HCEC 1CT (cell line): ENCODE data around the gene BIRC2.

Experiments used
- DNase-seq: peaks from one replicate; pipeline ENCODE4 v3.0.0-alpha.2; 2017

The BIRC2 gene

GRCh38 chr11:102375720-102376399 lies 28.8 kb downstream of the BIRC2 start:
- DNase-seq = no peak

GRCh38 chr11:102377891-102378290 lies 30.9 kb downstream of the BIRC2 start:
- no peak for DNase-seq

GRCh38 chr11:102378818-102379217 lies 31.8 kb downstream of the BIRC2 start:
- no peak for DNase-seq

DNA sequence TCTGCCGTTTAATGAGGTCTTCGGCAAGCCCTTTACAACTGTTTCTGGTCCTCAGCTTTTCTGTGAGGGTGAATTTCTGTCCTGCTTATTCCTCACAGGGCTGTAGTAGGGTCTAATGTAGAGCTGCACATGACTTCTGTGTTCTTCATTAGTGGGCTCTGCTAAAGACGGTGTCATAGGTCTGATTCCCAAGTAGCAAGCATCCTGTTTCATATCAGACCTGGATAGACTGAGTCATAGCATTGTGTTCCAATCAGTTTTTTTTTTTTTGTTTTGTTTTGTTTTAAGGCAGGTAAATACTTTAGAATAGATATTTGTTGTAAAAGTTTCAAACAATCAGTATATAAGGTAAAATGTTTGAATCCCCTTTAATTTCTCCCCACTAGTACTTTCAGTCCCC lies 35.4 kb downstream of the BIRC2 start:
- no peak for DNase-seq

- no peak for DNase-seq
These were observed 36.8 kb downstream of the BIRC2 start for GRCh38 chr11:102383839-102384238.

DNA sequence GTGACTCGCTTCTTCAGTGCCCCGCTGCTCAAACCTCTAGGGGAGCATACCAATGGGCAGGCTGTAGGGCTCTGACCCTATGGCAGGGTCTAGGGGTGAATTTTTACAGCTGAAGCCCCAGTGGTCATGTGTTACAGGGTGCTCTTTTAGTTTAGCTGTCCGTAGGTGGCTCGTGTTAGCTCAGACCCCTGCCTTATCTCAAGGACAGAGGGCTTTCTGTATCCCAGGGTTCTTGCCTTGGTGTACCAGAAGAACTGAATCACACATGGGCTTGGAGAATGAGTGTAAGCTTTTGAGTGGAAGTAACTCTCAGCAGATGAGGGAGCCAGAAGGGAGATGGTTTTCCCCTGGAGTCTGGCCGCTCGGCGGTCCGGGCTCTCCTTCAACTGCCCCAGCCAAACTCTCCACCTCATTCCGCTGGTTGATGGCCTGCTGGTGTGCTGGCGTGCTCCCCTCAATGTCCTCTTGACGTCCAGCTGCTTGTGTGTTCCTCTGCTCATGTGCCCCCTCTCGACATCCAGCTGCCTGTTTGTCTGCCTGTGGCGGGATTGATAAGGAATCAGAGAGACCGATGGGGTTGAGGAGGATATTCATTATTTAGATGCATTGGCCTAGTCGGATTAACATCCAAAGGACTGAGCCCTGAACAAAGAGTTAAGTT lies 37.5 kb downstream of the BIRC2 start:
- no peak for DNase-seq

DNA sequence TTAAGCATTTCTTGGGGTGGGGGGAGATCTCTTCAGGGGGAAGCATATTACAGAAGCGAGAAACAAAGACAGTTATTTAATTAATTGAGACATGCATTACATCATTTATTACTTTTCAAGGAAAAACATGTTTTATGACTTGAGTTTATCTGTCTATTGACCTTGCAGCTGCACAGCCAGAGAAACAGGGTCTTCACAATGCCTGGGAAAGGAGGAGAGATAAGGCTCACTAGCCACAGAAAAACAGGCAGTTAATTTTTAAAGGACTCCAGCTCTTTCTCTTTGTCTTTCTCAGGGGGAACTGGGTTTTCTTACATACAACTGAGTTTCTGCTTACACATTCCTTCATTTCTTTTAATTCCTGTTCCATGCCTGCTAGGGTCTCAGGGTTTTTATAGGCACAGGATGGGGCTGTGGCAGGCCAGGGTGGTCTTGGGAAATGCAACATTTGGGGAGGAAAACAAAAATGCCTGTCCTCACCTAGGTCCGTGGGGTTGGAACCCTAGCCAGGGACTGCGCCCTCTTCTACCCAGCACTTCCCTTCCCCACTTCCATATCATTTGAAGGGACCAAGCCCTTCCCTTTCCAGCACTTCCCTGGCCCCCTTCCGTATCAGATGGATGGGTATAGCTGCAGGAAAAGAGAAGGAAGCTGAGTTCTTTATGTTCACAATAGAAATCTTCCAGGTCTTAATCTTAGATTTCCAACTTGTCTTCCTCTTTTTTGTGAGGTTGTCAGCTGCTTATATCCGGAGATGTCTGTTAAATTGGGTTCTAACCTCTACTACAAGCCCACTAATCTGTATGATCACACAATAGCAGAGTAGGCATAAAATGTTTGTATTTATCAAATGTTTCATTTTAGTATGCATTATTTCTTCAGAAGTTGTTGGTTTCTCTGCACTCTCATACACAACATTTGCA lies 38.3 kb downstream of the BIRC2 start:
- DNase-seq = no peak

GRCh38 chr11:102386136-102386734 lies 39.2 kb downstream of the BIRC2 start:
- no peak for DNase-seq

DNA sequence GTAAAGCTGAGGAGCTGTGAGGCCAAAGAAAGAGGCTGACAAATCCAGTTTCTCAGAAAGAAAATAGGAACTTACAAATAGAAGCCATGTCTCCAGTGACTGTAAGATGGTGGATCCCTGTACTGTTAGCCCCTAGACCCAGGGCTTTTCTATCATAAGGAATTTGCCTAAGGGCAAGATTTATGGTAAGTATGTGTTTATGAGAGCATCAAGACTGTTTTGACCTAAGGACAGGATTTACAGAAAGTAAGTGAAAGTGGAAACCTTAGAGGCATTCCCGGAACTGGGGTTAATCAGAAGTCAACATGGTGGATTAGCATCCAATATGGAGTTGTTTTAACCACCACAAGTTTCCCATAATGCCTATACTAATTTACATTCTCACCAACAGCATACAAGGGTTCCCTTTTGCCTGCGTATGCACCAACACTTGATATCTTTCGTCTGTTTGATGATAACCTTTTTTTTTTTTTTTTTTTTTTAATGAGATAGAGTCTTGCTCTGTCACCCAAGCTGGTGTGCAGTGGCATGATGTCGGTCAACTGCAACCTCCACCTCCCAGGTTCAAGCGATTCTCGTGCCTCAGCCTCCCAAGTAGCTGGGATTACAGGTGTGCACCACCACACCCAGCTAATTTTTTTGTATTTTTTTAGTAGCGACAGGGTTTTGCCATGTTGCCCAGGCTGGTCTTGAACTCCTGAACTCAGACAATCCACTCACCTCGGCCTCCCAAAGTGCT lies 40.2 kb downstream of the BIRC2 start:
- DNase-seq = no peak

- no peak for DNase-seq
These were observed 42.2 kb downstream of the BIRC2 start for GRCh38 chr11:102389253-102389652.

DNA sequence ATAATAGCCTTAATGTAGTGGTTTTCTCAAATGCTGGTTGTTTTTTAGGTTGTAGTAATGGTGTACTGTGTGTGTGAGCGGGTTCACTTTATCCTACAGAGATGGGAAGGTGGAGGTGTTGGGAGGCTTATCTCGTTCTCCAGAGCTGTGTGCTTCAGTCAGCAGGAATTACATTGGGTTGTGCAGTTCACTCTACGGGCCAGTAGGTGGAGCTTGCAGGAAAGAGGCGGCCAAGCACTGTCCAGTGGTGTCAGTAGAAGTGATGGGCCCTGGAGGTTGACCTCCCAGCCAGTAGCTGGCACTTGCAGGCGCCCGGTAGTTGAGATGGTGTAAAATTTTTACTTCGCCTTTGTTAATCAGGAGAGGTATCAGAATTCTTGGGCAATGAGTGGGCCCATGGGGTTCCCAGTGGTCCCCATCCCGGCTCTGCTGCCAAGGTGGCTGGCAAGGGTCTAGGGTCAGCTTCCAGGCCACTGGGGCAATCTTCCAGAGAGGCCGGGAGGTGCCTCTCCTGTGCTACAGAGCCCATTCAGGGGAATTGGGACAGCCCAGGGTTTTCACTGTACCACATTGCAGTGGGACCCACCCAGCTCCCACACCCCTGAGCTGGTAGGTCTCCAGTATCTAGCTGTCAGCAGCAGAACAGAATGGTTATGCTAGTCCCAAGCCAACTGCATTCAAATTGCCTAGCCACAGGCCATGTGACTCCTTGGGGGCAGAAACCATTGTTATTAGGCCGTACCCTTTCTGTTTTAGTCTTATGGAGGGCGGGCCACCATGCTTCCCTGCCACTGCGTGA lies 43.9 kb downstream of the BIRC2 start:
- peak; percentile 75 for DNase-seq

DNA sequence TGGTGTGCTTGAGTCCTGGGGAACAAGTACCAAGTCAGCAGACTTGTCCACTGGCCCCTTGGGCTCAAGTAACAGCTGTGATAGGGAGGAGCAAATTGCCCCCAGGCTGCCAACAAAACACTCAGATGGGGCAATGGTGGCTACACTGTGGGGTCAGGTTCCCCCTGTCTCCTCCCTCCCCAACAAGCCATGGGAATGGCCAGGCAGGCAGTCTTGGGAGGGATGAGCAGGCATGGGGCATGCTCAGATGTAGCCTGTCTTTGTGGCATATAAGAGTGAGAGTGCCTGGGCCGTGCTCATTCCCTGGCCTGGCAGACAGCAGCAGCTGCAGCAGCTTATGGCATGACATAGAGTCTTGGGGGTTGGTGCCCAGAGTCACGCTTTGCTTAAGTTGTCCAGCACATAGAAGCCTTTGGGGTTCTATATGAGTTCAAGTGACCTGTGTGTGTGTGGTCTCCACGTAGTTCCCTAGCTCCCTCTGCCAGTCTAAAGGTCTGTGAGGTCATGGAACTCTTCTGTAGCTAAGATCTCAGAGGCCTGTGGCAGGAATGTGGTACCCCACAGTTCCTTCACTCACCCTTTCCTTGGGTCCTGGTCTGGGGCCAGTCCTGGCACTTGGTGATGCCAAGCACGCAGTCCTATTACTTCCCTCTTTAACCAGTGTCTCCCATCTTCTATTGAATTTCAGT lies 44.7 kb downstream of the BIRC2 start:
- no peak for DNase-seq

DNA sequence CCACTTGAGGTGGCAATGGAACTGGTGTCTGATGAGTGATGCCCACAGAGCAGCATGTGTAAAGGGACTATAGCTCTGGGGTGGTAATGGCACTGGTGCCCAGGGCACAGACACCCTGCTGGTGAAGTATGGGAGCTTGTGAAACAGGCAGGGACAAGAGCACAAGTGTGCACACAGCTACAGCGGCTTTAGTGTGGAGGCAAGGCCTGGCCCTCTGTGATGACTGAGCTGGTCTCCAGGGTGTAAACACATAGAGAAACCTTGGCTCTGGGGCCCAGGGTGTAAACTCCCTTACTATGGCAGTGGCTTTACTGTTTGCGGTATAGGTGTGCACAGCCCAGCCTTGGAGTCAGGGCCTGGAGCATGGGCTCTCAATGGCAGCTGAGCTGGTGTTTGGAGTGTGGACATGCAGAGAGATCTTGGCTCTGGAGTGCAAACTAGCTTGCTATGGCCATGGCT lies 46.3 kb downstream of the BIRC2 start:
- DNase-seq = no peak

GRCh38 chr11:102395720-102396393 lies 48.8 kb downstream of the BIRC2 start:
- no peak for DNase-seq

GRCh38 chr11:102396708-102397563 lies 49.9 kb downstream of the BIRC2 start:
- no peak for DNase-seq

DNA sequence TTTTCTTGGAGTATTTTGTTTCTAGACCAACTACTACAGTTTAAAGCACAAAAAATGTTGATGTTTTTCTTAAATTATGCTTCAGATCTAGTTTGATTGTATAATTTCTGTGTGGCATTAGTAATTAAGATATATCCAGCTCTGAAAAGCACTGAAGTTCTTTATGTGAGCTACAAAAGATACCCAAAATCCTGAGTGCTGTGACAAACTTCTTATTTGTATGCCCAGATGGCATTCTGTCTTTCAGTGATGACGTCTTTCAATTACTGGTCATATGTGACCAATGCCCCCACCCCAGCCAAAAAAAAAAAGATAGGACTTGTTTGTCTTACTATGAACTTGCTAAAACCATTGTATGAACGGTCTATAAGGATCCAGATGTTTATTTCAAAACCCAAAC lies 51.3 kb downstream of the BIRC2 start:
- no peak for DNase-seq

- DNase-seq = no peak
These were observed 52.2 kb downstream of the BIRC2 start for GRCh38 chr11:102399189-102399588.

GRCh38 chr11:102400603-102401002 lies 53.6 kb downstream of the BIRC2 start:
- DNase-seq = no peak

DNA sequence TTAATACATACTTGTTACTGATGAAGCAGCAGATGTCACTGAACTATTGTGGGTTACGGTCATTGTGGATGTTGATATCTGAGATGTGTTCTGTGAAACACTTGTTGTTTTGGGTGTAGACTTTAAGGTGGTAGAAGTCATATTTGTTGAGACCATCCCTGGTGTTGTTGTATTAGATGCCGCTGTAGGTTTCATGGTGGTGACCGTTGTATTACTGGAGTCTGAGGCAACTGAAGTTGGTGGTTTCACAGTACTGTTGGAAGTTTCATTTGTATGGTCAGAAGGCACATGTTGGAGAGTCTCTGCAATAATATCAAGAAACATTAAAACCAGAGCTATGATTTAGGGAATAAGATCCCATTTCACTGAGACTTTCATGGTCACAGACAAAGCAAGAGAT lies 54.9 kb downstream of the BIRC2 start:
- DNase-seq = no peak
